ENCODE results near the gene YBEY.
"Not testable (repeated sequence)": the region's sequence is repeated elsewhere in the genome, so short reads cannot be mapped to it uniquely, and the experiment has no call there.

The YBEY gene

GRCh38 chr21:46285761-46286647 lies at the start of gene YBEY:
Gene YBEY (plus strand): TSS chr21:46286342. CDS start chr21:46286914, 572 bp downstream.
- no peaks in the 10 kb centered on the region for H3K9me3 ChIP-seq (ENCODE audit: control insufficient read depth in 5 of 5, low read length in 5 of 5)
- H3K27me3 ChIP-seq (ENCODE audit: control insufficient read depth in 5 of 5, insufficient read depth in 4 of 5, low read length in 5 of 5): no peaks in the 10 kb centered on the region
- peak within 1 kb of the TSS; percentile 86 for H3K27ac ChIP-seq (ENCODE audit: low read depth, low read length)
- peaks cover 0 to 11% (median 5%) of the 10 kb centered on the region in 5 donors for H3K36me3 ChIP-seq (ENCODE audit: control insufficient read depth in 5 of 5, insufficient read depth in 5 of 5, low read length in 5 of 5)
- H3K9ac ChIP-seq (ENCODE audit: low read length in 5 of 5): peak within 1 kb of the TSS; percentile 88 to 91 (median 90)
- peaks cover 11 to 51% (median 46%) of the 10 kb centered on the region in 5 donors for H3K4me1 ChIP-seq (ENCODE audit: control insufficient read depth in 5 of 5, insufficient read depth in 5 of 5, low read length in 5 of 5)
- H3K4me3 ChIP-seq (ENCODE audit: low read depth in 1 of 5, low read length in 5 of 5): peak within 1 kb of the TSS; percentile 80 to 91 (median 85)

- H3K27ac ChIP-seq (ENCODE audit: low read depth, low read length): no peak overlapping the region
- no peaks in the 10 kb centered on the region for H3K4me1 ChIP-seq (ENCODE audit: control insufficient read depth in 5 of 5, insufficient read depth in 5 of 5, low read length in 5 of 5)
- H3K4me3 ChIP-seq (ENCODE audit: low read depth in 1 of 5, low read length in 5 of 5): no peak overlapping the region
- H3K27me3 ChIP-seq (ENCODE audit: control insufficient read depth in 5 of 5, insufficient read depth in 4 of 5, low read length in 5 of 5): no peaks in the 10 kb centered on the region
- H3K9me3 ChIP-seq (ENCODE audit: control insufficient read depth in 5 of 5, low read length in 5 of 5): no peaks in the 10 kb centered on the region
- peaks cover 35 to 88% (median 74%) of the 10 kb centered on the region in 5 donors for H3K36me3 ChIP-seq (ENCODE audit: control insufficient read depth in 5 of 5, insufficient read depth in 5 of 5, low read length in 5 of 5)
- H3K9ac ChIP-seq (ENCODE audit: low read length in 5 of 5): no peak overlapping the region
These were observed 48.7 kb upstream of the YBEY start for GRCh38 chr21:46237474-46237873.

- Histone ChIP-seq H3K27ac (ENCODE audit: low read depth, low read length) (no peak overlapping the region), H3K9ac (ENCODE audit: low read length in 5 of 5) (no peak overlapping the region), H3K4me3 (ENCODE audit: low read depth in 1 of 5, low read length in 5 of 5) (no peak overlapping the region), H3K27me3 (ENCODE audit: control insufficient read depth in 5 of 5, insufficient read depth in 4 of 5, low read length in 5 of 5) (no peaks in the 10 kb centered on the region), H3K9me3 (ENCODE audit: control insufficient read depth in 5 of 5, low read length in 5 of 5) (no peaks in the 10 kb centered on the region), H3K36me3 (ENCODE audit: control insufficient read depth in 5 of 5, insufficient read depth in 5 of 5, low read length in 5 of 5) (peaks cover 29 to 91% (median 82%) of the 10 kb centered on the region in 5 donors), H3K4me1 (ENCODE audit: control insufficient read depth in 5 of 5, insufficient read depth in 5 of 5, low read length in 5 of 5) (no peaks in the 10 kb centered on the region)
These were observed 46.3 kb upstream of the YBEY start for GRCh38 chr21:46239817-46240325.

- H3K9me3 ChIP-seq (ENCODE audit: control insufficient read depth in 5 of 5, low read length in 5 of 5); H3K9ac ChIP-seq (ENCODE audit: low read length in 5 of 5); H3K4me3 ChIP-seq (ENCODE audit: low read depth in 1 of 5, low read length in 5 of 5); H3K4me1 ChIP-seq (ENCODE audit: control insufficient read depth in 5 of 5, insufficient read depth in 5 of 5, low read length in 5 of 5); H3K27me3 ChIP-seq (ENCODE audit: control insufficient read depth in 5 of 5, insufficient read depth in 4 of 5, low read length in 5 of 5); H3K27ac ChIP-seq (ENCODE audit: low read depth, low read length): not testable (repeated sequence)
- peaks cover 24 to 90% (median 82%) of the 10 kb centered on the region in 5 donors for H3K36me3 ChIP-seq (ENCODE audit: control insufficient read depth in 5 of 5, insufficient read depth in 5 of 5, low read length in 5 of 5)
These were observed 44.6 kb upstream of the YBEY start for GRCh38 chr21:46241577-46241976.

GRCh38 chr21:46243325-46243724 lies 42.8 kb upstream of the YBEY start:
- no peaks in the 10 kb centered on the region for H3K4me1 ChIP-seq (ENCODE audit: control insufficient read depth in 5 of 5, insufficient read depth in 5 of 5, low read length in 5 of 5)
- H3K4me3 ChIP-seq (ENCODE audit: low read depth in 1 of 5, low read length in 5 of 5): no peak overlapping the region
- no peak overlapping the region for H3K27ac ChIP-seq (ENCODE audit: low read depth, low read length)
- H3K9ac ChIP-seq (ENCODE audit: low read length in 5 of 5): no peak overlapping the region
- peaks cover 22 to 97% (median 91%) of the 10 kb centered on the region in 5 donors for H3K36me3 ChIP-seq (ENCODE audit: control insufficient read depth in 5 of 5, insufficient read depth in 5 of 5, low read length in 5 of 5)
- H3K27me3 ChIP-seq (ENCODE audit: control insufficient read depth in 5 of 5, insufficient read depth in 4 of 5, low read length in 5 of 5): no peaks in the 10 kb centered on the region
- H3K9me3 ChIP-seq (ENCODE audit: control insufficient read depth in 5 of 5, low read length in 5 of 5): no peaks in the 10 kb centered on the region

GRCh38 chr21:46243960-46244361 lies 42.2 kb upstream of the YBEY start:
- Histone ChIP-seq H3K9ac (ENCODE audit: low read length in 5 of 5) (no peak overlapping the region), H3K9me3 (ENCODE audit: control insufficient read depth in 5 of 5, low read length in 5 of 5) (no peaks in the 10 kb centered on the region), H3K27ac (ENCODE audit: low read depth, low read length) (no peak overlapping the region), H3K4me1 (ENCODE audit: control insufficient read depth in 5 of 5, insufficient read depth in 5 of 5, low read length in 5 of 5) (no peaks in the 10 kb centered on the region), H3K4me3 (ENCODE audit: low read depth in 1 of 5, low read length in 5 of 5) (no peak overlapping the region), H3K36me3 (ENCODE audit: control insufficient read depth in 5 of 5, insufficient read depth in 5 of 5, low read length in 5 of 5) (peaks cover 22 to 97% (median 90%) of the 10 kb centered on the region in 5 donors), H3K27me3 (ENCODE audit: control insufficient read depth in 5 of 5, insufficient read depth in 4 of 5, low read length in 5 of 5) (no peaks in the 10 kb centered on the region)

GRCh38 chr21:46244602-46245001 lies 41.5 kb upstream of the YBEY start:
- Histone ChIP-seq H3K27me3 (ENCODE audit: control insufficient read depth in 5 of 5, insufficient read depth in 4 of 5, low read length in 5 of 5) (no peaks in the 10 kb centered on the region), H3K9me3 (ENCODE audit: control insufficient read depth in 5 of 5, low read length in 5 of 5) (no peaks in the 10 kb centered on the region), H3K36me3 (ENCODE audit: control insufficient read depth in 5 of 5, insufficient read depth in 5 of 5, low read length in 5 of 5) (peaks cover 22 to 97% (median 87%) of the 10 kb centered on the region in 5 donors), H3K27ac (ENCODE audit: low read depth, low read length) (no peak overlapping the region), H3K9ac (ENCODE audit: low read length in 5 of 5) (no peak overlapping the region), H3K4me3 (ENCODE audit: low read depth in 1 of 5, low read length in 5 of 5) (no peak overlapping the region), H3K4me1 (ENCODE audit: control insufficient read depth in 5 of 5, insufficient read depth in 5 of 5, low read length in 5 of 5) (no peaks in the 10 kb centered on the region)

- no peak overlapping the region for H3K27ac ChIP-seq (ENCODE audit: low read depth, low read length)
- H3K27me3 ChIP-seq (ENCODE audit: control insufficient read depth in 5 of 5, insufficient read depth in 4 of 5, low read length in 5 of 5): no peaks in the 10 kb centered on the region
- H3K36me3 ChIP-seq (ENCODE audit: control insufficient read depth in 5 of 5, insufficient read depth in 5 of 5, low read length in 5 of 5): peaks cover 22 to 97% (median 87%) of the 10 kb centered on the region in 5 donors
- H3K9ac ChIP-seq (ENCODE audit: low read length in 5 of 5): no peak overlapping the region
- H3K4me3 ChIP-seq (ENCODE audit: low read depth in 1 of 5, low read length in 5 of 5): no peak overlapping the region
- no peaks in the 10 kb centered on the region for H3K4me1 ChIP-seq (ENCODE audit: control insufficient read depth in 5 of 5, insufficient read depth in 5 of 5, low read length in 5 of 5)
- H3K9me3 ChIP-seq (ENCODE audit: control insufficient read depth in 5 of 5, low read length in 5 of 5): no peaks in the 10 kb centered on the region
These were observed 40.8 kb upstream of the YBEY start for GRCh38 chr21:46245213-46245915.

GRCh38 chr21:46246345-46246744 lies 39.8 kb upstream of the YBEY start:
- peaks cover 27 to 97% (median 87%) of the 10 kb centered on the region in 5 donors for H3K36me3 ChIP-seq (ENCODE audit: control insufficient read depth in 5 of 5, insufficient read depth in 5 of 5, low read length in 5 of 5)
- H3K9ac ChIP-seq (ENCODE audit: low read length in 5 of 5): no peak overlapping the region
- no peaks in the 10 kb centered on the region for H3K9me3 ChIP-seq (ENCODE audit: control insufficient read depth in 5 of 5, low read length in 5 of 5)
- H3K27me3 ChIP-seq (ENCODE audit: control insufficient read depth in 5 of 5, insufficient read depth in 4 of 5, low read length in 5 of 5): no peaks in the 10 kb centered on the region
- H3K4me1 ChIP-seq (ENCODE audit: control insufficient read depth in 5 of 5, insufficient read depth in 5 of 5, low read length in 5 of 5): no peaks in the 10 kb centered on the region
- no peak overlapping the region for H3K4me3 ChIP-seq (ENCODE audit: low read depth in 1 of 5, low read length in 5 of 5)
- H3K27ac ChIP-seq (ENCODE audit: low read depth, low read length): no peak overlapping the region
